OCI-LY3 (cell line): ENCODE data around the gene ERGIC1.

ENCODE experiments used
- EZH2phosphoT487 ChIP-seq: fragments of 200-600 bp; shearing (Covaris generic); IDR thresholded peaks from 2 replicates; pipeline ENCODE4 v1.6.1; 2018; ENCODE audit warnings: antibody characterized with exemption, mixed run types, low read depth
- TF ChIP-seq, protein P1 (sequence below): fragments of 200-600, 300-600 bp; sonication (generic); IDR thresholded peaks from 2 replicates; pipeline ENCODE4 v1.5.1; 2014; ENCODE audit warnings: antibody characterized with exemption, low read length, low read depth

DNA sequence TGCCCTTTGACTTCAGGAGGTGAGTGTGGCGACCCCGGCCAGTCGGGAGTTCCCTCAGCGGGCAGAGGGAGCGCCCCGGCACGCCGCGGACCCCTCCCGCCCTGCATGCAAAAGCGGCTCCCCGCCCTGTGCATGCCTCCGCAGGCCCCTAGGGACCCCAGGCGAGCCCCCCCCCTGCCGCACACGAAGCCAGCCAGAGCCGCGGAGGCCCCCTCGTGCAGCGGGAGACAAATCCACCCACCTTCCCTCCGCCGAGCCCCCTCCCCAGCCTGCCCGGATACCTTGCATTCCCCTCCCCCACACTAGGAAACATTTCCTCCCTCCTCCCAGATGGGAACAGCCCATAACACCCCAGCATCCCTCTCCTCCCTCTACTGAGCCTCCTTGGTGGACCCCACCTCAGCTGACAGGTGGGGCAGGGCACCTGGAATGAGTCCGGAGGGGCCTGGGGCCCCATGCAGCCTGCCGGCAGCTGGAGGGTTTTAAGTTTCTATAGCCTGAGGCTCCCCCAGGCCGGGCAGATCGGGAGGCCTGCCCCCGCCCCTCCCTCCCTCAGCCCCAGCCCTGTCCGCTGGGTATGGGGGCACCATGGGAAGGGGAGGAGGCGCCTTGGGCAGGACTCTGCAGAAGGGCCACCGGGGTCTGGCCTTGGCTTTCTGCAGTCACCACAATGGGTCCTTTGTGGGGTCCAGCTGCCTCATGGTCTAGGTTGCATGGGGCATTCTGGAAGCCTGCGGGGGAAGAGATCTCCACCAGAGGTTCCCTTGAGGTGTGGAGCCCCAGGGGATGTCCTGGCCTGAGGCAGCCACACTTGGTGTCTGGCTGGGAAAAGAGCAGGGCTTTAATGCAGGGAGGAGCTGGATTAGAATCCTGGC lies 601 bp downstream of the ERGIC1 start:
- TF ChIP-seq, protein P1, sequence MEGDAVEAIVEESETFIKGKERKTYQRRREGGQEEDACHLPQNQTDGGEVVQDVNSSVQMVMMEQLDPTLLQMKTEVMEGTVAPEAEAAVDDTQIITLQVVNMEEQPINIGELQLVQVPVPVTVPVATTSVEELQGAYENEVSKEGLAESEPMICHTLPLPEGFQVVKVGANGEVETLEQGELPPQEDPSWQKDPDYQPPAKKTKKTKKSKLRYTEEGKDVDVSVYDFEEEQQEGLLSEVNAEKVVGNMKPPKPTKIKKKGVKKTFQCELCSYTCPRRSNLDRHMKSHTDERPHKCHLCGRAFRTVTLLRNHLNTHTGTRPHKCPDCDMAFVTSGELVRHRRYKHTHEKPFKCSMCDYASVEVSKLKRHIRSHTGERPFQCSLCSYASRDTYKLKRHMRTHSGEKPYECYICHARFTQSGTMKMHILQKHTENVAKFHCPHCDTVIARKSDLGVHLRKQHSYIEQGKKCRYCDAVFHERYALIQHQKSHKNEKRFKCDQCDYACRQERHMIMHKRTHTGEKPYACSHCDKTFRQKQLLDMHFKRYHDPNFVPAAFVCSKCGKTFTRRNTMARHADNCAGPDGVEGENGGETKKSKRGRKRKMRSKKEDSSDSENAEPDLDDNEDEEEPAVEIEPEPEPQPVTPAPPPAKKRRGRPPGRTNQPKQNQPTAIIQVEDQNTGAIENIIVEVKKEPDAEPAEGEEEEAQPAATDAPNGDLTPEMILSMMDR: no peak
- no peak for TF ChIP-seq EZH2phosphoT487
